ENCODE measurements around the gene GPX7. TPM values are rescaled to one million over a fixed set of nuclear protein-coding genes. Genes with fewer than 3 reads are reported as not detected.
A peak's percentile ranks its signal among the peaks of the same experiment; 100 is the strongest.

GPX7 gene
- total and polyA plus RNA-seq, 5 experiments from 2014 or later, result 25.0 to 34.5 (median 30.3) TPM

DNA sequence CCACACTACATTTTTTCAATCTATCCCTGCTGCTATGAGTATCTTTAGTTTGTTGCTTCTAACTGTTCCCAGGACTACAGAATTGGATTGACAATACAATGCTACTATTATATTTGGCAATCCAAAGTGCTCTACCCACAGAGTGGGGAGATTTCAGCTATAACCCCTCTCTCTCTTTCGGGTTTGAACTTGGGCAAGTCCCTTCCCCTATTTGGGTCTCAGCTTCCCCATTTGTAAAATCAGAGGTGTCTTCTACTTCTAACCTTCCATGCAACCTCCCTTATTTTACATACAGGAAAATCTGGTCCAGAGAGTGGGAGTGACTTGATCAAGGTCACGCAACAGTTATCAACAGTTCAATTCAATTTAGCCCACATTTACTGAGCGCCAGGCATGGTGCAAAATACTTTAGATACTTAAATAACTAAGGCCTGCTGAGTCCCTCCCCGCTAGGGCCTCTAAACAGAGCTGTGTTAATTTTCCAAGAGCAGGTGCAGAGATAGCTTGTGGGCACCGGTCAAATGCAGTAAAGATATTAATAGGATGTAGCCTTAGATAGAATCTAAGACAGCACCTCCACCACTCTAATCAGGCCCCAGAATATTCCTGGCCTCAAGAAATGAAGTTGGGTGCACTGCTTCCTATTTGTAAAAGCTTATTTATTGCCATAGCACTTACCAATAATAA is 9.4 kb upstream of the GPX7 start:
- H3K27me3 Mint-ChIP-seq, result no peaks in the 10 kb centered on the region
- no peak for ATAC-seq
- no peak overlapping the region for H3K4me3 Mint-ChIP-seq
- peak overlapping the region in 1 of 10 donors; percentile 28 for H3K27ac Mint-ChIP-seq
- H3K36me3 Mint-ChIP-seq, result no peaks in the 10 kb centered on the region
- no peak for DNase-seq
- no peaks in the 10 kb centered on the region for H3K9me3 Mint-ChIP-seq
- POLR2A ChIA-PET, result interaction anchor here (0.7 to 1.4 kb wide), 2 partner anchors 9 to 42 kb away, joined by 3 read pairs; no protein-coding TSS in a partner anchor
- H3K4me1 Mint-ChIP-seq, result peaks cover 0 to 11% (median 2%) of the 10 kb centered on the region in 4 donors

DNA sequence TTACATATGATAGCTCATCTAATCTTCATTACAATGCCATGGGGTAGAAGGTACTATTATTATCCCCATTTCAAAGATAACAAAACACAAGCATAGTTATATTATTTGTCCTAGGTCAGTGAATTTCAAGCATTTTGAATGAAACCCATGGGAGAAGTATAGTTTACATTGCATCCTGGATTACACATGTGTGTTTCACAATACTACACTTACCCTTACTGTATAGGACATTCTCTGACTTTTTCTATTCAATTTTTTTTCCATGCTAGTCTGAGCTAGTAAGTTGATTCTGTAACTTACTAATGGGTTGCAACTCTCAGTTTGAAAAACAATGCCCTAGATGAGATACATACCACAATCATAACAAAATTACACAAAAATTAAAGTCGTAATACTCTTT is 8.7 kb upstream of the GPX7 start:
- peak overlapping the region in 1 of 10 donors; percentile 9 for H3K27ac Mint-ChIP-seq
- no peaks in the 10 kb centered on the region for H3K9me3 Mint-ChIP-seq
- ATAC-seq (no peak), DNase-seq (no peak)
- H3K4me3 Mint-ChIP-seq, result no peak overlapping the region
- H3K4me1 Mint-ChIP-seq, result peaks cover 0 to 9% (median 4%) of the 10 kb centered on the region in 4 donors
- no peaks in the 10 kb centered on the region for H3K36me3 Mint-ChIP-seq
- H3K27me3 Mint-ChIP-seq, result no peaks in the 10 kb centered on the region
- POLR2A ChIA-PET, result interaction anchor here (1.4 kb wide), 1 partner anchor 41 kb away, joined by 3 read pairs; no protein-coding TSS in a partner anchor

DNA sequence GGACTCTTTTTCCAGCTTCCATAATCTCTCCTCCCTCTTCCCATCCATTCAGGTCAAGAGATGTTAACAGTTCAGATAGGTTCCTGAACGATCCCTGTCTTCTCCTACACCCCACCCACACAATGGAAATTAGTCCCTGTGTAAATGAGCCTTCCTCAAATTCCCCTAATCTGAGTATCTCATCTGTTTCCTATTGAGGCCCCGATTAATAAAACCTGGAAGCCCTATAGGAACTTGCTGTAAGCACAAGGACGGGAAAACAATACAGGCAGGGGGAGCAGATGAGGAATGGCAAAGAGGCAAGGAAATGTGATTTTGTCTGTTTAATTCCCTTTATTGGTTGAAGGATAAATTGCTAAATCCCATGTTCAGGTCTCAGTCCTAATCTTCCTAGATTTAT is 7.1 kb upstream of the GPX7 start:
- H3K4me1 Mint-ChIP-seq, result peaks cover 0 to 6% (median 4%) of the 10 kb centered on the region in 4 donors

DNA sequence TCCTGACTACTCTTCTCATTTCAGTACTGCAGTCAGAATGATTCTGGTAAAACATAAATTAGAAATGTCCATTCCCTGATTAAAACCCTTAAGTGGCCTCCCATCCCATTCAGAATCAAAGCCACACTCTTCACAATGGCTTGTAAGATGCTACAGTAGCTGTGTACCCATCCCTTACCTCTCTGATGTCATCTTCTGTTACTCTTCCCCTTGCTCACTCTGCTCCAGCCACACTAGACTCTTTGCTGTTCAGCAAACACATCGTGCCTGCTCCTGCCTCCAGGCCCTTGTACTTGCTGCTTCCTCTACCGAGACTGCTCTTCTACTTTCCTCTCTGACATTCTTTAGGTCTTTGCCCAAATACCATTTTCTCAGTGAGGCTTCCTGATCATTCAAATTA is 4.3 kb upstream of the GPX7 start:
- H3K36me3 Mint-ChIP-seq, result no peaks in the 10 kb centered on the region
- H3K4me3 Mint-ChIP-seq, result no peak overlapping the region
- peak overlapping the region in 3 of 10 donors; percentile 23 to 70 (median 51) for H3K27ac Mint-ChIP-seq
- H3K4me1 Mint-ChIP-seq, result peaks cover 7 to 17% (median 16%) of the 10 kb centered on the region in 4 donors
- H3K27me3 Mint-ChIP-seq, result no peaks in the 10 kb centered on the region
- ATAC-seq, result no peak
- no peak for DNase-seq
- POLR2A ChIA-PET, result no interaction called here
- no peaks in the 10 kb centered on the region for H3K9me3 Mint-ChIP-seq

More for the DNA sequence above, 7.1 kb upstream of the GPX7 start:
- Mint-ChIP-seq H3K9me3 (no peaks in the 10 kb centered on the region), H3K27me3 (no peaks in the 10 kb centered on the region), H3K36me3 (no peaks in the 10 kb centered on the region), H3K4me3 (no peak overlapping the region), H3K27ac (no peak overlapping the region)
- POLR2A ChIA-PET, result interaction anchor here (0.9 kb wide), 1 partner anchor 42 kb away, joined by 3 read pairs; the partner anchor contains the start of gene TUT4
- ATAC-seq, result no peak
- DNase-seq, result no peak

DNA sequence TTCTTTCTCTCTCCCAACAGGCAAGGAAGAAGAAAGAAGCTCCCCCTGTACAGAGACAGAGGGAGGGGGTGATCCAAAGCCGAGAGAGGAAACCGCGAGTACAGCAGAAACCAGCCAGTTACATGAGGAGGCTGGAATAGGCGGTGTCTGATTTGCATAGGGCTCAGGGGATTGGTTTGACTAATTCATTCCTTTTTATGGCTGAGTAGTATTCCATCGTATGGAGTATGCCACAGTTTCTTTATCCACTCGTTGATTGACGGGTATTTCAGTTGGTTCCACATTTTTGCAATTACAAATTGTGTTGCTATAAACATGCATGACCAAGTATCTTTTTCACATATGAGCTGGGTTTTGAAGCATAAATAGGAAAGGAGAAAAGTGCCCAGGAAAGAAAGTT is 3.4 kb upstream of the GPX7 start:
- no peaks in the 10 kb centered on the region for H3K27me3 Mint-ChIP-seq
- H3K27ac Mint-ChIP-seq, result no peak overlapping the region
- H3K4me1 Mint-ChIP-seq, result peaks cover 12 to 25% (median 24%) of the 10 kb centered on the region in 4 donors
- H3K36me3 Mint-ChIP-seq, result no peaks in the 10 kb centered on the region
- DNase-seq (no peak), ATAC-seq (no peak)
- no peaks in the 10 kb centered on the region for H3K9me3 Mint-ChIP-seq
- no peak overlapping the region for H3K4me3 Mint-ChIP-seq
- POLR2A ChIA-PET, result interaction anchor here (0.7 to 1.1 kb wide), 2 partner anchors 44 to 46 kb away, joined by 4 to 6 read pairs; partner anchors contain the start of gene TUT4

DNA sequence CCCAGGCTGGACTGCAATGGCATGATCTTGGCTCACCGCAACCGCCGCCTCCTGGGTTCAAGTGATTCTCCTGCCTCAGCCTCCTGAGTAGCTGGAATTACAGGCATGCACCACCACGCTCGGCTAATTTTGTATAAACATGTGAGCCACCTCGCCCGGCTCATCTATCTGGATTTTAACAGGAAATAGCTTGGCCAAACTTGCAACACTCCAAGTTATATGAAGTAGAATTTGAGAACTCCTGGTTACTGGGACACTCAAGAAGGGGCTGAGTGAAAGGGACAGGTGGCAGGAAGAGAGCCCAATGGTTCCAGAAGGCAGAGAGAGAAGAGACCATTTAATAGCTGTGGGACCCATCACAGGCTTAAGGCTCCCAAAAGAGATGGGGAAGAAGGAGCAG is 2.9 kb upstream of the GPX7 start:
- Mint-ChIP-seq H3K9me3 (no peaks in the 10 kb centered on the region), H3K4me1 (peaks cover 17 to 30% (median 29%) of the 10 kb centered on the region in 4 donors), H3K27ac (no peak overlapping the region), H3K27me3 (no peaks in the 10 kb centered on the region), H3K36me3 (peaks cover 0 to under 1% (median 0%) of the 10 kb centered on the region in 3 donors), H3K4me3 (peak overlapping the region in 1 of 10 donors; percentile 39)
- ATAC-seq, result no peak
- POLR2A ChIA-PET, result interaction anchor here (0.7 to 3.3 kb wide), 4 partner anchors 34 to 46 kb away, joined by 3 to 36 read pairs (median 5); partner anchors contain the start of genes SHISAL2A and TUT4
- DNase-seq, result no peak

DNA sequence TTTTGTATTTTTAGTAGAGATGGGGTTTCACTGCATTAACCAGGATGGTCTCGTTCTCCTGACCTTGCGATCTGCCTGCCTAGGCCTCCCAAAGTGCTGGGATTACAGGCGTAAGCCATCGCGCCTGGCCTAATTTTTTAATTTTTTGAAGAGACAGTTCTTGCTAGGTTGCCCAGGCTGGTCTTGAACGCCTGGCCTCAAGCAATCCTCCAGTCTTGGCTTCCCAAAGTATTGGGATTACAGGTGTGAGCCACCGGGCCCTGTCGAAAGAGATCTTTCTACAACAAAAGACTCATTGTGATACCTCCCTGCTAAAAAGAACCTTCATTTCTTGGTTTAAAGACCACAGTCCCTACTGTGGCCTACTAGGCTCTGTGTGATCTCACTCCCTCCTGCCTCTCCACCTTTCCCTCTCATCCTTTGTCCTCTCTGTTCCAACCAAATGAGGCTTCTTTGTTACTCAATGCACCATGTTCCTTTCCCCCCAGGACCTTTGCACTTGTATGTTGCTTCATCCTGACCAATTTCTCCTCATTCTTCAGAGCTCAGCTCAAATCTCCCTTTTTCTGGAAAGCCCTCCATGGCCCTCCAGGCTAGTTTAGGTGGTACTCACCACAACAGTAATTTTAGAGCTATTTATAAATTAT is 1.5 kb upstream of the GPX7 start:
- Mint-ChIP-seq H3K27ac (peak overlapping the region in 9 of 10 donors; percentile 31 to 92 (median 63)), H3K36me3 (peaks cover 0 to 6% (median 0%) of the 10 kb centered on the region in 3 donors), H3K4me3 (peak overlapping the region in 4 of 10 donors; percentile 2 to 62 (median 38)), H3K9me3 (no peaks in the 10 kb centered on the region), H3K27me3 (no peaks in the 10 kb centered on the region), H3K4me1 (peaks cover 24 to 44% (median 43%) of the 10 kb centered on the region in 4 donors)
- POLR2A ChIA-PET, result interaction anchor here (1.1 to 3.3 kb wide), 6 partner anchors 14 to 47 kb away, joined by 3 to 36 read pairs (median 10); partner anchors contain the start of genes SHISAL2A and TUT4
- DNase-seq, result no peak
- no peak for ATAC-seq

DNA sequence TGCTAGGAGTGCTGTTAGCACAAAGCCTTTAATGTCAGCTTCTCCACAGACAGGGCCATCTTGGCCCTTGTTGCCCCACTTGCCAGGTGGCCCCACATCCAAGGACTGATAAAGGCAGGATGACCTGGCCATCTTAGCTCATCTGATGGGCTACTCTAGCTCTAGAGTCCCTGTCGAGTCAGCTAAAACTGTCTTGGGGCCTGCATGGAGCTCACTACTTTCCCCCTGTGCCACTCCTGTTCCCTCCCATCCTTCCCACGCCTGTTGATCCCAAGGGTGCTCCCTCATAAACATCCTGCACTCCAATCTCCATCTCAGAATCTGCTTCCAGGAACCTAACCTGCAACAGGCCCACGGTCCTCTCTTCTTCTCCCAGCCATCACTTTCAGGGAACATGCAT is 652 bp upstream of the GPX7 start:
- peaks cover 26 to 53% (median 51%) of the 10 kb centered on the region in 4 donors for H3K4me1 Mint-ChIP-seq
- H3K27ac Mint-ChIP-seq, result peak overlapping the region; percentile 77 to 94 (median 92)
- H3K27me3 Mint-ChIP-seq, result no peaks in the 10 kb centered on the region
- H3K4me3 Mint-ChIP-seq, result peak overlapping the region; percentile 62 to 90 (median 84)
- no peak for ATAC-seq
- POLR2A ChIA-PET, result interaction anchor here (0.6 to 3.3 kb wide), 12 partner anchors 9 to 235 kb away, joined by 3 to 36 read pairs (median 4); partner anchors contain the start of genes SHISAL2A and TUT4
- no peaks in the 10 kb centered on the region for H3K9me3 Mint-ChIP-seq
- DNase-seq, result no peak
- H3K36me3 Mint-ChIP-seq, result peaks cover 0 to 9% (median 0%) of the 10 kb centered on the region in 3 donors

DNA sequence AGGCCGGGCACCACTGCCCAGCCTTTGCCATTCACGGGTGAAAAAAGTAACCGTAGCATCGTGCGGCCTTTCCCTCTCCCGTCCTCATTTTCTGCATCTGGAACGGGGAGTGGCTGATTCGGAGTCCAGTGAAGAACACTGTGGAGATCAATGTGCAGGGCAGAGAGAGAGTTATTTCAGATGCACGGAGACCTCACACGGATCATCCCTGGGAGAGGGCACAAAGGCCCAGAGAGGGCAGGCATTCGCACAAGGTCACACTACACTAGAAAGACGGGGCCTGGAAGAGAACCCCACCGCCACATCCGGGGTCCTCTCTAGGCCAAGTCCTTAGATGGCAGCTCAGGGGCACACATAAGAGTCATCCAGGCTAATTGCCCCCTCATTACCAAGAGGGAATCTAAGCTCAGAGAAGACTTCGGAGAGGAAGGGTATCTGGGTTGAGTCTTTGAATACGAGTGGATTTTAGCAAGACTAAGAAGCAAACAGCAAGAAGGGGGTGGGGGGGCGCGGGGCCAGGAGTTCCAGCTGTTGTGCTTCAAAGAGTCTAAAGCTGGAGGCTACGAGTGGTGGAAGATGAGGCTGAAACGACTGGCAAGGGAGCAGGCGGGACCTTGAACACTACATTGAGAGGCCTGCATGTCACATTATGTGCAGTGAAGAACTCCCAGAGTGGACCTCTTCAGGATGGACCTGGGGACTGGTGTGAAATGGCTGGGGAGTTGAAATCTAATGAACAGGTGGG is 857 bp downstream of the GPX7 start:
- peak; percentile 22 to 28 for ATAC-seq
- Mint-ChIP-seq H3K4me3 (peak overlapping the region; percentile 72 to 92 (median 89)), H3K9me3 (no peaks in the 10 kb centered on the region), H3K36me3 (peaks cover 0 to 24% (median 8%) of the 10 kb centered on the region in 3 donors), H3K27me3 (no peaks in the 10 kb centered on the region), H3K4me1 (peaks cover 26 to 55% (median 51%) of the 10 kb centered on the region in 4 donors), H3K27ac (peak overlapping the region; percentile 84 to 97 (median 96))
- DNase-seq, result peak in 3 of 10 donors; percentile 19 to 23 (median 21)
- POLR2A ChIA-PET, result interaction anchor here (0.7 to 3.2 kb wide), 8 partner anchors 11 to 100 kb away, joined by 3 to 18 read pairs (median 8); partner anchors contain the start of genes SHISAL2A and TUT4

DNA sequence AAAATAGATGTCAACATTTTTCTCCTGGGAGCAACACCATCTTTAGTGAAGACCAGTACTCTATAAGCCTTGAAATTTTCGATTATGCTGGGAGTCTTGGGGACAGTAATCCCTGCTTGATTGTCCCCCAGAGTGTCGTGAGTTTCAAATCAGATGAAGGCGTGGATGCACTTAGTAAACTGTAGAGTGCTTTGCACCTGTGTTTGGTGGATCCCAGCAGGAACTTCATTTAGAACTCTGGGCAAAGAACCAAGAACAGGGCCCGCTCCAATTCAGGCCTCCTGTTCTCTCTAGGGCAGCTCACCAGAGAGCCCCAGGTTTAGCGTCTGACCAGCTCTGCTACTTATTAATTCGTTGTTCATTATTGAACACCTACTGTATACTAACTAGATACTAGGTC is 1.5 kb downstream of the GPX7 start:
- ATAC-seq (no peak), DNase-seq (no peak)
- H3K4me3 Mint-ChIP-seq, result peak overlapping the region; percentile 72 to 92 (median 89)
- H3K4me1 Mint-ChIP-seq, result peaks cover 26 to 55% (median 50%) of the 10 kb centered on the region in 4 donors
- no peaks in the 10 kb centered on the region for H3K27me3 Mint-ChIP-seq
- peaks cover 0 to 30% (median 12%) of the 10 kb centered on the region in 3 donors for H3K36me3 Mint-ChIP-seq
- peak overlapping the region; percentile 84 to 97 (median 96) for H3K27ac Mint-ChIP-seq
- H3K9me3 Mint-ChIP-seq, result no peaks in the 10 kb centered on the region
- POLR2A ChIA-PET, result interaction anchor here (0.7 to 3.2 kb wide), 10 partner anchors 11 to 100 kb away, joined by 3 to 18 read pairs (median 4); partner anchors contain the start of genes SHISAL2A and TUT4

DNA sequence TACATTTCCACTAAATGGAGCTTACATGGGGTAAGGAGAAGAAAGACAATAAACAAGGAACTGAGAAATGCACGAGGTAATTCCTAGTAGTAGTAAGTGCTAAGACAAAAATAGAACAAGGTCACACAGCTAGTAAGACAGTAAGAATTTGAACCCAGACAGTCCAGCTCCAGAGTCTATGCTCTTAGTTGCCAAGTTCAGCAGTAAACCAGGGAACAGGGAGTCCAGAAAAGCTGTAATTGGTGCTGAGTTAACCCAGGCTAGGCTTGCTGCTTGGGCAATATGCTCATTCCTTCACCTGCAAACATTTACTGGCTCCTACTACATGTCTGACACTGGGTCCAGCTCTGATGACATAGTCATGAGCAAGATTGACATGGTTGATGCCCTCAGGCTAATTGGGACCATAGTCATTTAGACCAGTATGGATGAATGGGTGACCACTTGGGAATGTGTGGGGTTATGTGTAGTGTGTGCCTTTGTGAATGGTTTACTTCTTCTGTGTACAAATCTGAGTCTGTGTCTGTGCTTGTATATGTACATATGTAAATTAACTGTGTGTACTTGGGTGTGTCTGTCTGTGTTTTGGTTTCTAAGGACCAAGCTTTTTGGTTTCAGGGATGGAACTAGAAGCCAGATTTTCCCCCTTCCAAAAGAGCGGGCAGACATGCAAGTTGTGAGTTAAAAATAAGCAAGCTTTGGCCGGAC is 2.0 kb downstream of the GPX7 start:
- Mint-ChIP-seq H3K36me3 (peaks cover 0 to 35% (median 12%) of the 10 kb centered on the region in 3 donors), H3K9me3 (no peaks in the 10 kb centered on the region), H3K27me3 (no peaks in the 10 kb centered on the region), H3K4me3 (peak overlapping the region; percentile 72 to 92 (median 89)), H3K27ac (peak overlapping the region; percentile 84 to 97 (median 96)), H3K4me1 (peaks cover 26 to 55% (median 50%) of the 10 kb centered on the region in 4 donors)
- DNase-seq (peak in 1 of 10 donors; percentile 6), ATAC-seq (no peak)
- POLR2A ChIA-PET, result interaction anchor here (0.7 to 3.2 kb wide), 11 partner anchors 10 to 118 kb away, joined by 3 to 18 read pairs (median 6); partner anchors contain the start of genes SHISAL2A and TUT4

Data from naive thymus-derived CD8-positive, alpha-beta T cell (primary cell).